Hepatocyte (in vitro differentiated cells): ENCODE data around the gene CHAT. TPM values are rescaled to one million over a fixed set of nuclear protein-coding genes. Genes with fewer than 3 reads are reported as not detected.

Source experiments
- DNase-seq: peaks from one replicate; pipeline ENCODE4 v3.0.0-alpha.2; 2016; ENCODE audit warnings: low spot score
- H2AFZ ChIP-seq: fragments of 200-600 bp; sonication (generic); 2 replicates; pipeline ENCODE4 v1.6.0; 2016; ENCODE audit warnings: antibody characterized with exemption, mild to moderate bottlenecking
- H3K27ac ChIP-seq: fragments of 200-600 bp; sonication (generic); 2 replicates; pipeline ENCODE4 v1.5.1; 2016; ENCODE audit warnings: mild to moderate bottlenecking
- H3K27me3 ChIP-seq: fragments of 200-600 bp; sonication (generic); 2 replicates; pipeline ENCODE4 v1.6.1; 2016
- H3K36me3 ChIP-seq: fragments of 200-600 bp; sonication (generic); replicated peaks from 2 replicates; pipeline ENCODE4 v1.5.1; 2016; ENCODE audit warnings: low read depth; ENCODE audit not compliant: insufficient read depth
- H3K4me1 ChIP-seq: fragments of 200-600 bp; sonication (generic); 2 replicates; pipeline ENCODE4 v1.5.1; 2016; ENCODE audit warnings: mild to moderate bottlenecking, moderate library complexity; ENCODE audit not compliant: insufficient read depth
- H3K4me2 ChIP-seq: fragments of 200-600 bp; sonication (generic); 2 replicates; pipeline ENCODE4 v1.6.0; 2016
- H3K4me3 ChIP-seq: fragments of 200-600 bp; sonication (generic); 2 replicates; pipeline ENCODE4 v1.5.1; 2016; ENCODE audit warnings: mild to moderate bottlenecking
- H3K79me2 ChIP-seq: fragments of 200-600 bp; sonication (generic); 2 replicates; pipeline ENCODE4 v1.6.0; 2017; ENCODE audit warnings: mild to moderate bottlenecking
- H3K9me2 ChIP-seq: fragments of 200-600 bp; sonication (generic); replicated peaks from 2 replicates; pipeline ENCODE4 v1.6.0; 2017; ENCODE audit warnings: mild to moderate bottlenecking; ENCODE audit not compliant: insufficient read depth
- H3K9me3 ChIP-seq: fragments of 200-600 bp; sonication (generic); 2 replicates; pipeline ENCODE4 v1.5.1; 2016; ENCODE audit warnings: low read depth, mild to moderate bottlenecking
- H4K20me1 ChIP-seq: fragments of 200-600 bp; sonication (generic); 2 replicates; pipeline ENCODE4 v1.6.0; 2016; ENCODE audit warnings: mild to moderate bottlenecking; ENCODE audit not compliant: insufficient read depth, poor library complexity, severe bottlenecking
- CTCF ChIP-seq: fragments of 200-600 bp; sonication (generic); IDR thresholded peaks from 2 replicates; pipeline ENCODE4 v1.5.1; 2016; ENCODE audit warnings: antibody characterized with exemption, mild to moderate bottlenecking; ENCODE audit not compliant: poor library complexity
- EZH2 ChIP-seq: fragments of 200-600 bp; sonication (generic); IDR thresholded peaks from 2 replicates; pipeline ENCODE4 v1.6.1; 2016; ENCODE audit warnings: antibody characterized with exemption, mild to moderate bottlenecking, borderline replicate concordance
- EZH2phosphoT487 ChIP-seq: fragments of 200-600 bp; sonication (generic); IDR thresholded peaks from one replicate; pipeline ENCODE4 v1.6.1; 2018; ENCODE audit warnings: antibody characterized with exemption, mild to moderate bottlenecking, low read depth, moderate library complexity; ENCODE audit not compliant: unreplicated experiment, severe bottlenecking
- WGBS: methylation state at CpG from one replicate; pipeline ENCODE4 v1.1.6; 2016; ENCODE audit warnings: low lambda C conversion rate; ENCODE audit errors: missing lambda C conversion rate; 5-methylcytosine and 5-hydroxymethylcytosine counted together
- polyA plus RNA-seq: library from polyadenylated mRNA; unstranded; fragments of >200 nt; fragmentation: Nextera tagmentation; extraction: Ambion mirVana; gene quantifications from 2 replicates; pipeline ENCODE4 v1.2.1, GENCODE V29; 2016
- total RNA-seq: library from RNA; depleted of rRNA; stranded (reverse); fragments of >200 nt; gene quantifications from 2 replicates; pipeline ENCODE4 v1.2.3, GENCODE V29; 2014

Gene CHAT
- total and polyA plus RNA-seq, 2 experiments from 2014 or later: 0.27 TPM; not detected in 1

GRCh38 chr10:49653273-49653929, 39.6 kb downstream of the CHAT start:
- Histone ChIP-seq H3K4me3 (no peak overlapping the region), H3K79me2 (no peaks in the 10 kb centered on the region), H3K27me3 (no peaks in the 10 kb centered on the region), H3K4me2 (no peak overlapping the region), H2AFZ (no peak overlapping the region), H3K9me2 (no peaks in the 10 kb centered on the region), H3K4me1 (peaks cover 7% of the 10 kb centered on the region), H3K9me3 (no peaks in the 10 kb centered on the region), H3K27ac (peak overlapping the region; percentile 78), H4K20me1 (no peaks in the 10 kb centered on the region), H3K36me3 (no peaks in the 10 kb centered on the region)
- 92% methylated on average over 11 of the region's 11 CpGs for WGBS
- TF ChIP-seq EZH2phosphoT487 (no peak), EZH2 (no peak), CTCF (no peak)
- DNase-seq: no peak

DNA sequence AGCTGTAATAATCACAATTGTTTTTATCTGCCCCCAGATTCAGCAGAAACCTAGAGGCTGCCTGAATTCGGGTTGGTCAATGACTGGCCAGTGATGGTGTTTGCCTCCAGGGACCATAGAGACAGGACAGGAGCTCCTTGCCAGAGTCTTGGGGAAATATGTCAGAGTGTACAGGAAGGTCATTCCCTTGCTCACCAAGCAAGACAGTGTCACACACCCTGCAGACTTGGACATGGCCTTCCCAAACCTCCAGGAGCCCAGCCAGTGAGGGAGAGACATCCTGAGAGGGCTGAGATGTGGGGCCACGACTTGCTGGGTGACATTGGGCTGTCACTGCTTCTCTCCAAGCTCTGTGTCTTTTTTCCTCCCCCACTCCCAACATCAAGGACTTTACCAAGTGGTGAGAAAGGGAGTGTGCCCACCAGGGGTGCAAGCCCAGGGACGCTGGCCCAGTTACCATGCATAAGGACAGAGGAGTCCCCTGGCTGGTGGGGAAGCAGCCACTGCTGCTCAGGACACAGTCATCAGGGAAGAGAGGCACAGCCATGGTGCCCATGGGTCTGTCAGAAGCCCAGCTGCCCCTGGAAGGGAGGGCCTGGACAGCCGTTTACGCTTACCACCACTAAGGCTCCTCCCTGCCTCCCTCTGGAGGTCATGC, 40.3 kb downstream of the CHAT start:
- H3K4me2 ChIP-seq: no peak overlapping the region
- no peak overlapping the region for H3K4me3 ChIP-seq
- no peak for DNase-seq
- no peaks in the 10 kb centered on the region for H3K27me3 ChIP-seq
- H3K9me2 ChIP-seq: no peaks in the 10 kb centered on the region
- no peaks in the 10 kb centered on the region for H3K9me3 ChIP-seq
- 80% methylated on average over 5 of the region's 5 CpGs for WGBS
- H3K4me1 ChIP-seq: peaks cover 7% of the 10 kb centered on the region
- no peak overlapping the region for H2AFZ ChIP-seq
- no peak overlapping the region for H3K27ac ChIP-seq
- no peaks in the 10 kb centered on the region for H3K36me3 ChIP-seq
- TF ChIP-seq EZH2 (no peak), CTCF (no peak), EZH2phosphoT487 (no peak)
- no peaks in the 10 kb centered on the region for H3K79me2 ChIP-seq
- no peaks in the 10 kb centered on the region for H4K20me1 ChIP-seq

GRCh38 chr10:49655099-49655498, 41.3 kb downstream of the CHAT start:
- no peak overlapping the region for H2AFZ ChIP-seq
- WGBS: 91% methylated on average over 17 of the region's 18 CpGs
- H3K36me3 ChIP-seq: no peaks in the 10 kb centered on the region
- no peaks in the 10 kb centered on the region for H4K20me1 ChIP-seq
- TF ChIP-seq EZH2 (no peak), EZH2phosphoT487 (no peak), CTCF (no peak)
- no peaks in the 10 kb centered on the region for H3K79me2 ChIP-seq
- H3K4me1 ChIP-seq: peaks cover 7% of the 10 kb centered on the region
- DNase-seq: no peak
- no peaks in the 10 kb centered on the region for H3K27me3 ChIP-seq
- no peaks in the 10 kb centered on the region for H3K9me2 ChIP-seq
- no peak overlapping the region for H3K27ac ChIP-seq
- no peaks in the 10 kb centered on the region for H3K9me3 ChIP-seq
- H3K4me2 ChIP-seq: no peak overlapping the region
- no peak overlapping the region for H3K4me3 ChIP-seq
